Erythroblast (primary cell): ENCODE measurements around the gene PHRF1.

Experiments used
- GATA1 ChIP-seq: IDR thresholded peaks from 2 replicates; pipeline ENCODE4 v1.6.1; 2011; ENCODE audit warnings: low read depth, mild to moderate bottlenecking, control low read depth, low read length, moderate library complexity
- POLR2A ChIP-seq: IDR thresholded peaks from 2 replicates; pipeline ENCODE4 v1.6.1; 2011; ENCODE audit warnings: mild to moderate bottlenecking, low read length

DNA sequence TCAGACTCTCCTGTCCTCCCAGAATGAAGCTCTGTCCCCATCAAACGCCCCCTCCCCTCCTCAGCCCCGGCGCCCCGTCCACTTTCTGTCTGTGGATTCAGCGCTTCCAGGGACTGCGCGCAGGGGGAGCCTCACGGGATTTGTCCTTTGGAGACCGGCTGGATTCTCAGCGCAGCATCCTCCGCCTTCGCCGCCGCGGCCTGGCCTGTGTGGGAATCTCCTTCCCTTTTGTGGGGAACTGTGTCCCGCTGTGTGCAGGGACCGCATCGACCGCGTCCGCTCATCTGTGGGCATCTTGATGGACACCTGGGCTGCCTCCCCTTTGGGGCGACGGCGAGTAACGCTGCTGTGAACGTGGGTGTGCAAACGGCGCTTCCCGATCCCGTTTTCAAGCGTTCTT, 51.8 kb downstream of the PHRF1 start:
- TF ChIP-seq POLR2A (no peak), GATA1 (no peak)
